ENCODE data around the gene DYSF. TPM values are rescaled to one million over a fixed set of nuclear protein-coding genes. Genes with fewer than 3 reads are reported as not detected.

DYSF gene
- total RNA-seq, 1 donor: 3.5 TPM

- no peak for DNase-seq (ENCODE audit: low read depth)
- no peak for TF ChIP-seq CTCF (IDR thresholded peaks at IDR 0.05; ENCODE audit: insufficient read depth, low read depth, low read length)
Measured at GRCh38 chr2:71702971-71703898, 249.9 kb downstream of the DYSF start.

GRCh38 chr2:71704131-71704561 is 250.8 kb downstream of the DYSF start:
- TF ChIP-seq CTCF (IDR thresholded peaks at IDR 0.05; ENCODE audit: insufficient read depth, low read depth, low read length): no peak
- no peak overlapping the region for H3K4me3 ChIP-seq (ENCODE audit: low read depth, low read length)
- DNase-seq (ENCODE audit: low read depth): no peak

More at GRCh38 chr2:71702971-71703898, 249.9 kb downstream of the DYSF start:
- H3K4me3 ChIP-seq (ENCODE audit: low read depth, low read length): no peak overlapping the region

- H3K4me3 ChIP-seq (ENCODE audit: low read depth, low read length): no peak overlapping the region
- DNase-seq (ENCODE audit: low read depth): no peak
- TF ChIP-seq CTCF (IDR thresholded peaks at IDR 0.05; ENCODE audit: insufficient read depth, low read depth, low read length): no peak
Measured at GRCh38 chr2:71704688-71705087, 251.3 kb downstream of the DYSF start.

- no peak for DNase-seq (ENCODE audit: low read depth)
- TF ChIP-seq CTCF (IDR thresholded peaks at IDR 0.05; ENCODE audit: insufficient read depth, low read depth, low read length): no peak
Measured at GRCh38 chr2:71705171-71705960, 252.0 kb downstream of the DYSF start.

GRCh38 chr2:71706121-71706520 is 252.8 kb downstream of the DYSF start:
- no peak overlapping the region for H3K4me3 ChIP-seq (ENCODE audit: low read depth, low read length)
- TF ChIP-seq CTCF (IDR thresholded peaks at IDR 0.05; ENCODE audit: insufficient read depth, low read depth, low read length): no peak
- no peak for DNase-seq (ENCODE audit: low read depth)

More at GRCh38 chr2:71705171-71705960, 252.0 kb downstream of the DYSF start:
- H3K4me3 ChIP-seq (ENCODE audit: low read depth, low read length): no peak overlapping the region

- H3K4me3 ChIP-seq (ENCODE audit: low read depth, low read length): no peak overlapping the region
- TF ChIP-seq CTCF (IDR thresholded peaks at IDR 0.05; ENCODE audit: insufficient read depth, low read depth, low read length): no peak
- no peak for DNase-seq (ENCODE audit: low read depth)
Measured at GRCh38 chr2:71706836-71707235, 253.5 kb downstream of the DYSF start.
